Heart left ventricle (tissue), 13 donors: Measurements from ENCODE around the gene MYLK4.

Source experiments
- POLR2A ChIP-seq, 2 donors: fragments of 450-650 bp; IDR thresholded peaks; one replicate each; pipeline ENCODE4 v1.6.1; 2017; ENCODE audit warnings: antibody characterized with exemption in 2 of 2, mild to moderate bottlenecking in 2 of 2, moderate library complexity in 2 of 2
- TF ChIP-seq, protein P1 (sequence below), 12 donors: fragments of 200-600 bp; sonication (generic) in 4 of 12; IDR thresholded peaks; one replicate each; pipeline versions ENCODE4 v1.5.0 to v1.8.0; 2018 to 2022; ENCODE audit warnings: antibody characterized with exemption in 12 of 12, mild to moderate bottlenecking in 5 of 12
- donor health status: ischemic (EF 13 %, LVEDD 7.1; RV severe dilation, severe dysfunction).
- donor health status: DM: no; HTN: yes; CAD: no.
- donor health status: DM: no; HTN: no; CAD: no.
- donor health status: ischemic (EF 25% LVEDD 6.9; RV normal size, moderate dysfunction).
- donor health status: ischemic (EF 25% LVEDD 5.7; RV mildly dilated, moderate dysfunction).
- donor health status: ischemic (EF 35%, LVEDD 5.7; RV mildly dilated, moderate dysfunction).
- donor health status: nonischemic (EF 11% LVEDD 7.7; RV severe dilation, severe dysfunction).
- donor health status: DM: yes; HTN: yes; CAD: no.
- donor health status: PGD.
- donor health status: ischemic (EF 29% LVEDD 5.4; RV normal size, mild dysfunction).
- donor health status: nonischemic (EF 23%, LVEDD 6.1; RV moderate dilation, normal function).

DNA sequence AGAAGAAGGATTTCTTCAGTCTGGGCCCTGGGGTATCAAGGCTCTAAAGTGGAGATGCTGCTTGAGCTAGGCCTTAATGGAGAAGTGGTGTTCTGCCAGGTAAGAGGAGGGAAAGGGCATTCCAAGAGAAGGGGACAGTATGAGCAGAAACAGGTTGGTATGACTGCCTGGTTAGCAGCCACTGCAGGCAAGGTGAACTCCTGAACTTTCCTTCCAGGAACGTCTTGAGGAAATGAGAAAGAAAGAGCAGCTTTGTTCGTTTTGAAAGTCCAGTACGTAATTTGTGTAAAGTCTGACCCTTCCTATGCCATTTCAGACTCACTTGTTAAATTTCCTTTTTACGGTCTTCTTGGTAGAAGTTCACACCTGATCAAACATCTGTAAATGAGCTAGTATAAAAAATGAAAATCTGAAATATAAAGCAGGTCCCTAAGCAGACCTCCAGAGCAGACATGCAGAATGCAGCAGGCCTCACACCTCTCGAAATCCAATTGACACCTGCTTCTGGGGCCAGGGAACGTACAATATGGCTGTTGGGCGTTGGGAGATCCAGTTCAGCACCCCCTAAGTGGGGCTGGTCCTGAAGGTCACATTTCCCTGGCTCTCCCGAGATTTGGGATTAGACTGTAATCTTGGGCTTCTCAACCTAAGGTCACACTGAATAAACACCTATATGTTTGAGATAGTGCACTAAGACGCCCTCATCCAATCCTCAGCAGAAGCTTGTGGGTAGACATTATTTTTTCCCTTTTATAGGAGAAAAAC is 33.6 kb downstream of the MYLK4 start:
- TF ChIP-seq, protein P1, sequence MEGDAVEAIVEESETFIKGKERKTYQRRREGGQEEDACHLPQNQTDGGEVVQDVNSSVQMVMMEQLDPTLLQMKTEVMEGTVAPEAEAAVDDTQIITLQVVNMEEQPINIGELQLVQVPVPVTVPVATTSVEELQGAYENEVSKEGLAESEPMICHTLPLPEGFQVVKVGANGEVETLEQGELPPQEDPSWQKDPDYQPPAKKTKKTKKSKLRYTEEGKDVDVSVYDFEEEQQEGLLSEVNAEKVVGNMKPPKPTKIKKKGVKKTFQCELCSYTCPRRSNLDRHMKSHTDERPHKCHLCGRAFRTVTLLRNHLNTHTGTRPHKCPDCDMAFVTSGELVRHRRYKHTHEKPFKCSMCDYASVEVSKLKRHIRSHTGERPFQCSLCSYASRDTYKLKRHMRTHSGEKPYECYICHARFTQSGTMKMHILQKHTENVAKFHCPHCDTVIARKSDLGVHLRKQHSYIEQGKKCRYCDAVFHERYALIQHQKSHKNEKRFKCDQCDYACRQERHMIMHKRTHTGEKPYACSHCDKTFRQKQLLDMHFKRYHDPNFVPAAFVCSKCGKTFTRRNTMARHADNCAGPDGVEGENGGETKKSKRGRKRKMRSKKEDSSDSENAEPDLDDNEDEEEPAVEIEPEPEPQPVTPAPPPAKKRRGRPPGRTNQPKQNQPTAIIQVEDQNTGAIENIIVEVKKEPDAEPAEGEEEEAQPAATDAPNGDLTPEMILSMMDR (IDR thresholded peaks at IDR 0.05): no peak
- TF ChIP-seq POLR2A (IDR thresholded peaks at IDR 0.05): no peak
